ENCODE data around the gene FHAD1. TPM values are rescaled to one million over a fixed set of nuclear protein-coding genes. Genes with fewer than 3 reads are reported as not detected.
A peak's percentile ranks its signal among the peaks of the same experiment; 100 is the strongest.

FHAD1 gene
- total RNA-seq, 1 experiment from 2014 or later: 1.9 TPM

- H2BK120ac ChIP-seq (ENCODE audit: low read depth, low read length, poor library complexity, severe bottlenecking): no peak overlapping the region
- H3K27me3 ChIP-seq (ENCODE audit: insufficient read depth, low read length): peaks cover 4% of the 10 kb centered on the region; the same call in 1 of the 2 replicates
- H2BK5ac ChIP-seq (ENCODE audit: insufficient read length, low read length): no peak overlapping the region
- H4K91ac ChIP-seq (ENCODE audit: insufficient read length, low read depth, low read length): no peak overlapping the region
- peak overlapping the region; percentile 49; the same call in 1 of the 2 replicates for H3K14ac ChIP-seq (ENCODE audit: insufficient read depth, low read length)
- no CpG with 5 or more reads among the region's 14 CpGs for WGBS (ENCODE audit: extremely low coverage, insufficient read length, low lambda C conversion rate)
- Mint-ChIP-seq H3K4me1 (peaks cover 18 to 31% of the 10 kb centered on the region in 2 experiments), H3K27me3 (ENCODE audit: low read depth) (peaks cover 72% of the 10 kb centered on the region), H3K27ac (peak overlapping the region in 1 of 3 experiments; percentile 95; a peak in 2 of 7 replicates), H3K9me3 (no peaks in the 10 kb centered on the region), H3K4me3 (peak overlapping the region; percentile 79 to 88), H3K36me3 (ENCODE audit: insufficient read depth in 1 of 3, low read depth in 3 of 3) (no peaks in the 10 kb centered on the region; a peak in 1 of 7 replicates)
- H3K23me2 ChIP-seq (ENCODE audit: insufficient read length, low read depth, low read length, poor library complexity, severe bottlenecking): peaks cover 9% of the 10 kb centered on the region
- no peak overlapping the region for H3K9ac ChIP-seq (ENCODE audit: extremely low read depth, insufficient read length, low read length)
- H3K4me2 ChIP-seq (ENCODE audit: insufficient read depth, insufficient read length, low read length): peak overlapping the region; percentile 33
- no peak overlapping the region for H3K27ac ChIP-seq (ENCODE audit: insufficient read length, low read depth, low read length)
- H3K23ac ChIP-seq (ENCODE audit: insufficient read length, low read depth, low read length): no peak overlapping the region
- H3K4me1 ChIP-seq (ENCODE audit: insufficient read depth, low read length): no peaks in the 10 kb centered on the region
- no peaks in the 10 kb centered on the region for H4K20me1 ChIP-seq (ENCODE audit: control insufficient read depth, insufficient read depth, insufficient read length)
- no peak overlapping the region for H2BK12ac ChIP-seq (ENCODE audit: insufficient read length, low read depth, low read length)
- peak overlapping the region; percentile 65 for H3K18ac ChIP-seq (ENCODE audit: insufficient read length, low read depth, low read length)
- no peak overlapping the region for H2AK5ac ChIP-seq (ENCODE audit: insufficient read length, low read length)
- H3K79me1 ChIP-seq (ENCODE audit: insufficient read depth, low read depth, low read length, poor library complexity, severe bottlenecking): no peaks in the 10 kb centered on the region
- H2BK20ac ChIP-seq (ENCODE audit: low read depth, low read length, poor library complexity, severe bottlenecking): no peak overlapping the region
- TF ChIP-seq, protein P1, sequence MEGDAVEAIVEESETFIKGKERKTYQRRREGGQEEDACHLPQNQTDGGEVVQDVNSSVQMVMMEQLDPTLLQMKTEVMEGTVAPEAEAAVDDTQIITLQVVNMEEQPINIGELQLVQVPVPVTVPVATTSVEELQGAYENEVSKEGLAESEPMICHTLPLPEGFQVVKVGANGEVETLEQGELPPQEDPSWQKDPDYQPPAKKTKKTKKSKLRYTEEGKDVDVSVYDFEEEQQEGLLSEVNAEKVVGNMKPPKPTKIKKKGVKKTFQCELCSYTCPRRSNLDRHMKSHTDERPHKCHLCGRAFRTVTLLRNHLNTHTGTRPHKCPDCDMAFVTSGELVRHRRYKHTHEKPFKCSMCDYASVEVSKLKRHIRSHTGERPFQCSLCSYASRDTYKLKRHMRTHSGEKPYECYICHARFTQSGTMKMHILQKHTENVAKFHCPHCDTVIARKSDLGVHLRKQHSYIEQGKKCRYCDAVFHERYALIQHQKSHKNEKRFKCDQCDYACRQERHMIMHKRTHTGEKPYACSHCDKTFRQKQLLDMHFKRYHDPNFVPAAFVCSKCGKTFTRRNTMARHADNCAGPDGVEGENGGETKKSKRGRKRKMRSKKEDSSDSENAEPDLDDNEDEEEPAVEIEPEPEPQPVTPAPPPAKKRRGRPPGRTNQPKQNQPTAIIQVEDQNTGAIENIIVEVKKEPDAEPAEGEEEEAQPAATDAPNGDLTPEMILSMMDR (conservative IDR thresholded peaks at IDR 0.05): no peak
- no peak overlapping the region for H4K5ac ChIP-seq (ENCODE audit: insufficient read length, low read depth, low read length)
- H3T11ph ChIP-seq (ENCODE audit: low read length): no peak overlapping the region
- H3K9me3 ChIP-seq (ENCODE audit: control insufficient read depth, low read depth, low read length): no peaks in the 10 kb centered on the region
- no peak overlapping the region for H4K8ac ChIP-seq (replicated peaks; ENCODE audit: insufficient read length, low read depth, low read length)
- H3K79me2 ChIP-seq (ENCODE audit: insufficient read depth, low read length): no peaks in the 10 kb centered on the region
- H2BK15ac ChIP-seq (ENCODE audit: low read depth, low read length): no peak overlapping the region
- no peak overlapping the region for H2AFZ ChIP-seq (ENCODE audit: low read length)
- H3K56ac ChIP-seq (ENCODE audit: insufficient read length, low read depth, low read length): no peak overlapping the region
- DNase-seq: no peak
- no peak overlapping the region for H3K4ac ChIP-seq (ENCODE audit: low read depth, low read length)
Observed at GRCh38 chr1:15408890-15409387, 161.9 kb downstream of the FHAD1 start.
